ENCODE data around the gene RELT. TPM values are rescaled to one million over a fixed set of nuclear protein-coding genes. Genes with fewer than 3 reads are reported as not detected.

The RELT gene
- polyA plus RNA-seq, 4 donors, result 0.67 to 3.3 (median 2.1) TPM

DNA sequence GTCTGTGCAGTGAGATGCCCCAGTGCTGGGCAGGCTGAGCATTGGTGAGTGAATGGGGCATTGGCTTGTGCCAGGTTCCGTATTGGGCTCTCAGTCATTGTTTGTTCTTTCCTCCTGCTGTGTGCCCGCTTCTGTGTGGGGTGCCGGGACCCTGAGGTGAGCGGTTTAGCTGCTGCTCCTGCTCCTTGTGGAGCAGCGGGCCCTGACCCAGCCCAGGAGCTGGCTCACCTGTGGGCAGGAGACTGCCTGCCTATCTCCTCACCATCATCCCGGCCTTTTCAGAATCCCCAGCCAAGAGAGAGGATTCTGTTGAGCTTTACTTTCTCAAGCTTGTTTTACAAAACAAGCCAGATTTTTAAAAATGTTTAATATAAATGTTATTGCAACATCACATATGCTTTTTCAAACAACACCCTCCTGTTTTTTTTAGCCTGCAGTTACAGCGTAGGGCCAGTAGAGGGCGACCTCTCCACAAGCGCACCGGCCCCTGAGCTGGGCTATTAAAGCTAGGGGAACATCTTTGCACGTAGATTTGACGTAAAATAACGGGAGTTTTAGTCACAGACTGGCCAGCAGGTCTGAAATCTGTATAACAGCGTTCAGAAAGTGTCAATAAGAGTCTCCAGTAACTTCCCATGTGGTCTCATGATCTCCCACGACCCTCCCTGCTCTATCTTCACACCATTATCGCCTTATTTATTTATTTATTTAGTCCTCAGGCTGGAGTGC is 25.1 kb upstream of the RELT start:
- DNase-seq, result peak; percentile 60 to 79
- Histone ChIP-seq H3K4me3 (ENCODE audit: low read depth in 1 of 3, low read length in 3 of 3) (no peak overlapping the region), H3K36me3 (ENCODE audit: control insufficient read depth in 3 of 3, insufficient read depth in 2 of 3, low read depth in 1 of 3, low read length in 3 of 3) (peaks cover 0 to 75% (median 0%) of the 10 kb centered on the region in 3 donors), H3K27me3 (ENCODE audit: control insufficient read depth in 3 of 3, insufficient read depth in 3 of 3, low read length in 3 of 3) (no peaks in the 10 kb centered on the region), H3K27ac (ENCODE audit: low read depth in 1 of 3, low read length in 2 of 3) (no peak overlapping the region), H3K9me3 (ENCODE audit: control insufficient read depth in 2 of 2, insufficient read depth in 1 of 2, low read depth in 1 of 2, low read length in 1 of 2) (no peaks in the 10 kb centered on the region), H3K4me1 (ENCODE audit: control insufficient read depth in 3 of 3, insufficient read depth in 2 of 3, low read depth in 1 of 3, low read length in 2 of 3) (no peaks in the 10 kb centered on the region)
- no peak for FAIRE-seq
- WGBS, 3 donors, result 16 to 26% (median 21%) methylated on average over 16 of the region's 16 CpGs

DNA sequence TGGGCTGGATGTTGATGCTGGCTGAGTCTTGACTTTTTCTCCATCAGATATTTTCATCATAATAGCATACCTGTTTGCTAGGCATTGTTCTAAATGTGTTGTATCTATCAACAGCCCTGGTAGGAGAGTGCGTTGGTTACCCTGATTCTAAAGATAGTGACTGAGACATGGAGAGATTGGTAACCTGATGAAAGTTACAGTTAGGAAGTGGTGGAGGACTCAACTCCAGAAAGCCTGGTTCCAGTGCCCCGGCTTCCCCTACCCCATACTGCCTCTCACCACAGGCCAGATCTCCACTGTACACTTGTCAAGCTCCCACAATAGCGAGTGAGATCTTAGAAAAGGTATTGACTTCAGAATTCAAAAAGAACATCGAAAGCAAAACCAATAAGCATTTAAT is 22.8 kb upstream of the RELT start:
- H3K36me3 ChIP-seq (ENCODE audit: control insufficient read depth in 3 of 3, insufficient read depth in 2 of 3, low read depth in 1 of 3, low read length in 3 of 3), result peaks cover 0 to 76% (median 0%) of the 10 kb centered on the region in 3 donors
- FAIRE-seq, result no peak
- H3K4me1 ChIP-seq (ENCODE audit: control insufficient read depth in 3 of 3, insufficient read depth in 2 of 3, low read depth in 1 of 3, low read length in 2 of 3), result no peaks in the 10 kb centered on the region
- no peaks in the 10 kb centered on the region for H3K9me3 ChIP-seq (ENCODE audit: control insufficient read depth in 2 of 2, insufficient read depth in 1 of 2, low read depth in 1 of 2, low read length in 1 of 2)
- no peak for DNase-seq
- 81 to 89% (median 84%) methylated on average over 4 of the region's 4 CpGs for WGBS, 3 donors
- H3K27me3 ChIP-seq (ENCODE audit: control insufficient read depth in 3 of 3, insufficient read depth in 3 of 3, low read length in 3 of 3), result no peaks in the 10 kb centered on the region
- H3K27ac ChIP-seq (ENCODE audit: low read depth in 1 of 3, low read length in 2 of 3), result no peak overlapping the region
- no peak overlapping the region for H3K4me3 ChIP-seq (ENCODE audit: low read depth in 1 of 3, low read length in 3 of 3)

- 85 to 88% (median 87%) methylated on average over 4 of the region's 4 CpGs for whole genome bisulfite sequencing, 3 donors
- FAIRE-seq, result no peak
- H3K27me3 ChIP-seq (ENCODE audit: control insufficient read depth in 3 of 3, insufficient read depth in 3 of 3, low read length in 3 of 3), result no peaks in the 10 kb centered on the region
- H3K4me3 ChIP-seq (ENCODE audit: low read depth in 1 of 3, low read length in 3 of 3), result no peak overlapping the region
- no peaks in the 10 kb centered on the region for H3K9me3 ChIP-seq (ENCODE audit: control insufficient read depth in 2 of 2, insufficient read depth in 1 of 2, low read depth in 1 of 2, low read length in 1 of 2)
- H3K36me3 ChIP-seq (ENCODE audit: control insufficient read depth in 3 of 3, insufficient read depth in 2 of 3, low read depth in 1 of 3, low read length in 3 of 3), result peaks cover 0 to 80% (median 0%) of the 10 kb centered on the region in 3 donors
- no peak for DNase-seq
- no peaks in the 10 kb centered on the region for H3K4me1 ChIP-seq (ENCODE audit: control insufficient read depth in 3 of 3, insufficient read depth in 2 of 3, low read depth in 1 of 3, low read length in 2 of 3)
- no peak overlapping the region for H3K27ac ChIP-seq (ENCODE audit: low read depth in 1 of 3, low read length in 2 of 3)
Observed at GRCh38 chr11:73355109-73355508, 21.1 kb upstream of the RELT start.

- 90 to 91% (median 91%) methylated on average over 22 of the region's 22 CpGs for WGBS, 3 donors
- FAIRE-seq (no peak), DNase-seq (no peak)
- peaks cover 0 to 88% (median 0%) of the 10 kb centered on the region in 3 donors for H3K36me3 ChIP-seq (ENCODE audit: control insufficient read depth in 3 of 3, insufficient read depth in 2 of 3, low read depth in 1 of 3, low read length in 3 of 3)
- H3K4me1 ChIP-seq (ENCODE audit: control insufficient read depth in 3 of 3, insufficient read depth in 2 of 3, low read depth in 1 of 3, low read length in 2 of 3), result no peaks in the 10 kb centered on the region
- no peak overlapping the region for H3K4me3 ChIP-seq (ENCODE audit: low read depth in 1 of 3, low read length in 3 of 3)
- no peaks in the 10 kb centered on the region for H3K27me3 ChIP-seq (ENCODE audit: control insufficient read depth in 3 of 3, insufficient read depth in 3 of 3, low read length in 3 of 3)
- H3K9me3 ChIP-seq (ENCODE audit: control insufficient read depth in 2 of 2, insufficient read depth in 1 of 2, low read depth in 1 of 2, low read length in 1 of 2), result no peaks in the 10 kb centered on the region
- peak overlapping the region in 1 of 3 donors; percentile 28 for H3K27ac ChIP-seq (ENCODE audit: low read depth in 1 of 3, low read length in 2 of 3)
Observed at GRCh38 chr11:73356979-73357860, 19.0 kb upstream of the RELT start.

- DNase-seq (no peak), FAIRE-seq (no peak)
- no peaks in the 10 kb centered on the region for H3K9me3 ChIP-seq (ENCODE audit: control insufficient read depth in 2 of 2, insufficient read depth in 1 of 2, low read depth in 1 of 2, low read length in 1 of 2)
- H3K27ac ChIP-seq (ENCODE audit: low read depth in 1 of 3, low read length in 2 of 3), result no peak overlapping the region
- no peaks in the 10 kb centered on the region for H3K27me3 ChIP-seq (ENCODE audit: control insufficient read depth in 3 of 3, insufficient read depth in 3 of 3, low read length in 3 of 3)
- H3K4me1 ChIP-seq (ENCODE audit: control insufficient read depth in 3 of 3, insufficient read depth in 2 of 3, low read depth in 1 of 3, low read length in 2 of 3), result no peaks in the 10 kb centered on the region
- H3K36me3 ChIP-seq (ENCODE audit: control insufficient read depth in 3 of 3, insufficient read depth in 2 of 3, low read depth in 1 of 3, low read length in 3 of 3), result peaks cover 0 to 89% (median 0%) of the 10 kb centered on the region in 3 donors
- no peak overlapping the region for H3K4me3 ChIP-seq (ENCODE audit: low read depth in 1 of 3, low read length in 3 of 3)
- WGBS, 3 donors, result 76 to 81% (median 80%) methylated on average over 5 of the region's 5 CpGs
Observed at GRCh38 chr11:73358071-73358470, 18.1 kb upstream of the RELT start.

DNA sequence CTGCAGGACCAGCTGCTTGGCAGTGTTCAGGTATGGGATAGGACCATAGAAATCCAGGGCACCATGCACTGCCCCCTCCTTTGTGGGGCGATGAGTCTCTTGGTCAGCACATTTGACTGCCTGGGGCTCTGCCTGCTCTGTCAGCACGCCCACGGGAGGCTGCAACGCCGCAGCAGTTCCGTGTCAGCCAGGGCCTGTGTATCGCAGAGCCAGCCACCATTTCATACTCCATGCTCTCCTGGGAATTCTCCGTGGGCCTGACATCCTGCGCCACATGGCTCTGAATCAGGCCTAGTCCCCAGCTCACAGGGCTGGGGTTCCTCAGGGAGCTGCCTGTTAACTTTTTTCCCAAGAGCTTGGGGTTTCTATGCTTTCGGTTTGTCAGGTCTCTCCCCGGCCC is 16.9 kb upstream of the RELT start:
- Histone ChIP-seq H3K27me3 (ENCODE audit: control insufficient read depth in 3 of 3, insufficient read depth in 3 of 3, low read length in 3 of 3) (no peaks in the 10 kb centered on the region), H3K9me3 (ENCODE audit: control insufficient read depth in 2 of 2, insufficient read depth in 1 of 2, low read depth in 1 of 2, low read length in 1 of 2) (no peaks in the 10 kb centered on the region), H3K27ac (ENCODE audit: low read depth in 1 of 3, low read length in 2 of 3) (no peak overlapping the region), H3K4me3 (ENCODE audit: low read depth in 1 of 3, low read length in 3 of 3) (no peak overlapping the region), H3K4me1 (ENCODE audit: control insufficient read depth in 3 of 3, insufficient read depth in 2 of 3, low read depth in 1 of 3, low read length in 2 of 3) (no peaks in the 10 kb centered on the region), H3K36me3 (ENCODE audit: control insufficient read depth in 3 of 3, insufficient read depth in 2 of 3, low read depth in 1 of 3, low read length in 3 of 3) (peaks cover 0 to 92% (median 0%) of the 10 kb centered on the region in 3 donors)
- no peak for FAIRE-seq
- no peak for DNase-seq
- WGBS, 3 donors, result 78 to 93% (median 87%) methylated on average over 11 of the region's 11 CpGs

DNA sequence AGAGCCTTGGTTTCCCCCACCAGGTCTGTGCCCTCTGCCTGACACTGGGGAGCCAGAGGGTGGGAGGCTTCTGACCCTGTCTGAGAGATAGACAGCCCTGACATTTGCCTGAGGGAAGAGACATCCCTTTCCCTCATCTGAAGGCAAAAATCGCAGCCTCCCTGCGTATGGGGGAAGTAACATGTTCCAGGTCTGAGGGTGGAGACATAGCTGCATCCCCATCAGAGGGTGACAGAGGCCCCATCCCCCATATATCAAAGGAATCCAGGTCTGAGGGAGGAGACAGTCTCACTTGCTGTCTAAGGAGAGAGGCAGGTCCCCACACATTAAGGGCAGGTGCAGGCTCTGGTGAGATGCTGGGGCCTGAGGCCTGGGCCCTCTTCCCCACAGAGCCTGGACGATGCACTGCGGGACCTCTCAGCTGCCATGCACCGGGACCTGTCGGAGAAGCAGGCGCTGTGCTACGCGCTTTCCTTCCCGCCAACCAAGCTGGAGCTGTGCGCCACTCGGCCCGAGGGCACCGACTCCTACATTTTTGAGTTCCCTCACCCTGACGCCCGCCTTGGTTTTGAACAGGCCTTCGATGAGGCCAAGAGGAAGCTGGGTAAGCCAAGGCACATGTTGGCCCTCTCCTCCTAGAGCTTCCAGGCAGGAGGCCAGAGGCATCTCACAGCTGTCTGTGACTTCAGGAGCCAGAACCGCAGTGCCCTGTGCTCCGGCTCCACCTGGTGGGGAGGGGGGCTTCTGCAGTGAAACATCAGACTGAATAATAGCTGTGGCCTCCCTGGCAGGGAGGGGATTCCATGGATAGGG is 16.1 kb upstream of the RELT start:
- FAIRE-seq, result no peak
- WGBS, 3 donors, result 86 to 90% (median 88%) methylated on average over 18 to 19 of the region's 19 CpGs

DNA sequence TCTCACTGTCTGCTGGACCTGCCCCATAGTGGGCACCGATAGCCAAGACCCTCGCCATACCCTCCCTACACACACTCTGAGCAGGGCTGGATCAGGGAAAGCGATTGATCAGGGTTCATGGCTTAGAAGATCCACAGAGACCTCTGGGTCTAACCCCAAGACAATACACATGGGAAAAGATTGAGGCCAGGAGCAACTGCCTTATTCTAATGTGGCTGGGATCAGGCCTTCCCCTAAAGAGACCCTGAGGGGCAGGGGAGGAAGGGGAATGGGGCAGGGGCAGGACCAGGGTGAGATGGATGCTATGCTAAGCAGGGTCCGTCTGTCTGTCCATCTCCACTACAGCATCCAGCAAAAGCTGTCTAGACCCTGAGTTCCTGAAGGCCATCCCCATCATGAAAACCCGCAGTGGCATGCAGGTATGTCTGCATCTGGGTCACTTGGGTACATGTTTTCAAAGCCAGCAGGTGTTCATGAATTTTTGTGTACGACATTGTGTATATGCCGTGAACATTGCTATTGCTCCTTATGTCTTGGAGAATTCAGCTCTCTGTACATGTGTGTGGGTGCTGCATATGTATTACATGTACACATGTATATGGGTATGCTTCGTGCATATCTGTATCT is 15.3 kb upstream of the RELT start:
- H3K27ac ChIP-seq (ENCODE audit: low read depth in 1 of 3, low read length in 2 of 3), result no peak overlapping the region
- H3K4me1 ChIP-seq (ENCODE audit: control insufficient read depth in 3 of 3, insufficient read depth in 2 of 3, low read depth in 1 of 3, low read length in 2 of 3), result no peaks in the 10 kb centered on the region
- no peaks in the 10 kb centered on the region for H3K9me3 ChIP-seq (ENCODE audit: control insufficient read depth in 2 of 2, insufficient read depth in 1 of 2, low read depth in 1 of 2, low read length in 1 of 2)
- H3K27me3 ChIP-seq (ENCODE audit: control insufficient read depth in 3 of 3, insufficient read depth in 3 of 3, low read length in 3 of 3), result no peaks in the 10 kb centered on the region
- no peak overlapping the region for H3K4me3 ChIP-seq (ENCODE audit: low read depth in 1 of 3, low read length in 3 of 3)
- WGBS, 3 donors, result 84 to 92% (median 89%) methylated on average over 8 of the region's 8 CpGs
- peaks cover 0 to 94% (median 0%) of the 10 kb centered on the region in 3 donors for H3K36me3 ChIP-seq (ENCODE audit: control insufficient read depth in 3 of 3, insufficient read depth in 2 of 3, low read depth in 1 of 3, low read length in 3 of 3)
- FAIRE-seq, result no peak
- DNase-seq, result no peak

More for the DNA sequence above, 16.1 kb upstream of the RELT start:
- Histone ChIP-seq H3K36me3 (ENCODE audit: control insufficient read depth in 3 of 3, insufficient read depth in 2 of 3, low read depth in 1 of 3, low read length in 3 of 3) (peaks cover 0 to 94% (median 0%) of the 10 kb centered on the region in 3 donors), H3K27ac (ENCODE audit: low read depth in 1 of 3, low read length in 2 of 3) (no peak overlapping the region), H3K27me3 (ENCODE audit: control insufficient read depth in 3 of 3, insufficient read depth in 3 of 3, low read length in 3 of 3) (no peaks in the 10 kb centered on the region), H3K4me3 (ENCODE audit: low read depth in 1 of 3, low read length in 3 of 3) (no peak overlapping the region), H3K9me3 (ENCODE audit: control insufficient read depth in 2 of 2, insufficient read depth in 1 of 2, low read depth in 1 of 2, low read length in 1 of 2) (no peaks in the 10 kb centered on the region), H3K4me1 (ENCODE audit: control insufficient read depth in 3 of 3, insufficient read depth in 2 of 3, low read depth in 1 of 3, low read length in 2 of 3) (no peaks in the 10 kb centered on the region)
- DNase-seq, result no peak
